Suprapubic skin (tissue), 4 donors: ENCODE results near the gene FNDC11. TPM values are rescaled to one million over a fixed set of nuclear protein-coding genes. Genes with fewer than 3 reads are reported as not detected.

Experiments
- DNase-seq, 2 donors: peaks; one replicate each; pipeline ENCODE4 v3.0.0-alpha.2; 2019; ENCODE audit warnings: low spot score in 2 of 2
- H3K27ac ChIP-seq: fragments of 200-600 bp; sonication (generic); one replicate; pipeline ENCODE4 v1.5.1; 2019
- H3K27me3 ChIP-seq: fragments of 200-600 bp; sonication (generic); one replicate; pipeline ENCODE4 v1.5.1; 2019
- H3K36me3 ChIP-seq: fragments of 200-600 bp; sonication (generic); one replicate; pipeline ENCODE4 v1.5.1; 2019
- H3K4me1 ChIP-seq: fragments of 200-600 bp; sonication (generic); one replicate; pipeline ENCODE4 v1.5.1; 2019
- H3K4me3 ChIP-seq: fragments of 200-600 bp; sonication (generic); one replicate; pipeline ENCODE4 v1.5.1; 2019; ENCODE audit warnings: mild to moderate bottlenecking
- H3K9me3 ChIP-seq: fragments of 200-600 bp; sonication (generic); one replicate; pipeline ENCODE4 v1.5.1; 2019
- CTCF ChIP-seq, 2 donors: fragments of 200-600 bp in 1 of 2; fragments of 450-650 bp in 1 of 2; sonication (generic) in 1 of 2; IDR thresholded peaks; one replicate each; pipeline ENCODE4 v1.5.1; 2016 to 2019; ENCODE audit warnings: antibody characterized with exemption in 2 of 2, mild to moderate bottlenecking in 1 of 2, moderate library complexity in 1 of 2
- EP300 ChIP-seq: sonication (generic); formaldehyde crosslinking; IDR thresholded peaks from one replicate; pipeline ENCODE4 v1.6.1; 2017; ENCODE audit warnings: antibody characterized with exemption
- POLR2A ChIP-seq, 2 donors: fragments of 450-650 bp; IDR thresholded peaks; one replicate each; pipeline ENCODE4 v1.6.1; 2017; ENCODE audit warnings: antibody characterized with exemption in 2 of 2, mild to moderate bottlenecking in 2 of 2, moderate library complexity in 2 of 2
- POLR2AphosphoS5 ChIP-seq, 3 donors: sonication (generic); formaldehyde crosslinking; IDR thresholded peaks; one replicate each; pipeline ENCODE4 v1.6.1; 2017; ENCODE audit warnings: antibody characterized with exemption in 3 of 3
- WGBS: methylation state at CpG from one replicate; pipeline ENCODE4 v1.1.5; 2018; 5-methylcytosine and 5-hydroxymethylcytosine counted together
- total RNA-seq, 4 donors: library from RNA; depleted of rRNA; stranded (reverse); fragments of >200 nt; gene quantifications; one replicate each; pipeline ENCODE4 v1.1.0, GENCODE V29; 2016

The FNDC11 gene
- total RNA-seq, 4 donors from 2014 or later: 0.25 to 0.36 TPM; not detected in 2

- Histone ChIP-seq H3K9me3 (no peaks in the 10 kb centered on the region), H3K27ac (no peak overlapping the region), H3K4me3 (no peak overlapping the region), H3K27me3 (no peaks in the 10 kb centered on the region), H3K4me1 (peaks cover 3% of the 10 kb centered on the region), H3K36me3 (peaks cover 51% of the 10 kb centered on the region)
- 93% methylated on average over 28 of the region's 46 CpGs for WGBS
- TF ChIP-seq POLR2A (IDR thresholded peaks at IDR 0.05) (no peak), CTCF (IDR thresholded peaks at IDR 0.05) (no peak), POLR2AphosphoS5 (IDR thresholded peaks at IDR 0.05) (no peak), EP300 (no peak)
- DNase-seq: no peak
These were observed 12.6 kb downstream of the FNDC11 start for GRCh38 chr20:63566395-63567135.

- H3K9me3 ChIP-seq: no peaks in the 10 kb centered on the region
- H3K27me3 ChIP-seq: no peaks in the 10 kb centered on the region
- H3K27ac ChIP-seq: no peak overlapping the region
- no peak overlapping the region for H3K4me3 ChIP-seq
- peaks cover 3% of the 10 kb centered on the region for H3K4me1 ChIP-seq
- H3K36me3 ChIP-seq: peaks cover 46% of the 10 kb centered on the region
- 89% methylated on average over 19 of the region's 22 CpGs for WGBS
- TF ChIP-seq CTCF (IDR thresholded peaks at IDR 0.05): no peak
- no peak for TF ChIP-seq POLR2AphosphoS5 (IDR thresholded peaks at IDR 0.05)
- no peak for TF ChIP-seq POLR2A (IDR thresholded peaks at IDR 0.05)
- no peak for TF ChIP-seq EP300
- no peak for DNase-seq
These were observed 13.1 kb downstream of the FNDC11 start for GRCh38 chr20:63567136-63567385.

GRCh38 chr20:63567386-63568169 is 13.6 kb downstream of the FNDC11 start:
- Histone ChIP-seq H3K4me3 (no peak overlapping the region), H3K4me1 (peaks cover 3% of the 10 kb centered on the region), H3K36me3 (peaks cover 41% of the 10 kb centered on the region), H3K27me3 (no peaks in the 10 kb centered on the region), H3K27ac (no peak overlapping the region), H3K9me3 (no peaks in the 10 kb centered on the region)
- DNase-seq: no peak
- 85% methylated on average over 29 of the region's 37 CpGs for WGBS
- TF ChIP-seq POLR2A (IDR thresholded peaks at IDR 0.05) (no peak), EP300 (no peak), POLR2AphosphoS5 (IDR thresholded peaks at IDR 0.05) (no peak), CTCF (IDR thresholded peaks at IDR 0.05) (no peak)

GRCh38 chr20:63568170-63568981 is 14.4 kb downstream of the FNDC11 start:
- 87% methylated on average over 9 of the region's 43 CpGs for WGBS
- no peak overlapping the region for H3K27ac ChIP-seq

More at GRCh38 chr20:63568170-63568981, 14.4 kb downstream of the FNDC11 start:
- TF ChIP-seq POLR2AphosphoS5 (IDR thresholded peaks at IDR 0.05) (no peak), POLR2A (IDR thresholded peaks at IDR 0.05) (no peak), EP300 (no peak), CTCF (IDR thresholded peaks at IDR 0.05) (no peak)
- no peaks in the 10 kb centered on the region for H3K9me3 ChIP-seq
- peaks cover 33% of the 10 kb centered on the region for H3K36me3 ChIP-seq
- H3K27me3 ChIP-seq: no peaks in the 10 kb centered on the region
- H3K4me3 ChIP-seq: peak overlapping the region; percentile 7
- peaks cover 10% of the 10 kb centered on the region for H3K4me1 ChIP-seq
- no peak for DNase-seq
